ENCODE results near the gene TFAP2E. TPM values are rescaled to one million over a fixed set of nuclear protein-coding genes. Genes with fewer than 3 reads are reported as not detected.
"Not testable (repeated sequence)": the region's sequence is repeated elsewhere in the genome, so short reads cannot be mapped to it uniquely, and the experiment has no call there.

Gene TFAP2E
- total and polyA plus RNA-seq, 5 experiments from 2014 or later: 0.20 to 3.2 (median 0.59) TPM

GRCh38 chr1:35577071-35577998 is 4.2 kb downstream of the TFAP2E start:
- Mint-ChIP-seq H3K36me3 (no peaks in the 10 kb centered on the region), H3K27ac (peak overlapping the region; percentile 54 to 91 (median 84)), H3K4me1 (peaks cover 17 to 37% (median 26%) of the 10 kb centered on the region in 4 donors), H3K4me3 (peak overlapping the region; percentile 78 to 96 (median 91)), H3K9me3 (no peaks in the 10 kb centered on the region), H3K27me3 (no peaks in the 10 kb centered on the region)
- ATAC-seq: peak; percentile 86
- POLR2A ChIA-PET: interaction anchor here (0.5 to 2.9 kb wide), 9 partner anchors 9 to 309 kb away, joined by 3 to 14 read pairs (median 4); partner anchors contain the start of genes KIAA0319L, NCDN and ZMYM4
- DNase-seq: peak; percentile 31 to 79 (median 60)

GRCh38 chr1:35580949-35581388 is 7.9 kb downstream of the TFAP2E start:
- no peaks in the 10 kb centered on the region for H3K27me3 Mint-ChIP-seq
- ATAC-seq (no peak), DNase-seq (no peak)
- POLR2A ChIA-PET: interaction anchor here (0.6 to 0.7 kb wide), 2 partner anchors 109 to 471 kb away, joined by 3 read pairs; no protein-coding TSS in a partner anchor
- no peaks in the 10 kb centered on the region for H3K9me3 Mint-ChIP-seq
- H3K4me3 Mint-ChIP-seq: no peak overlapping the region
- peaks cover 0 to 3% (median 0%) of the 10 kb centered on the region in 3 donors for H3K36me3 Mint-ChIP-seq
- peaks cover 11 to 23% (median 18%) of the 10 kb centered on the region in 4 donors for H3K4me1 Mint-ChIP-seq
- H3K27ac Mint-ChIP-seq: no peak overlapping the region

- not testable (repeated sequence) for H3K9me3 Mint-ChIP-seq, ATAC-seq, H3K27ac Mint-ChIP-seq, H3K36me3 Mint-ChIP-seq, H3K27me3 Mint-ChIP-seq, DNase-seq, H3K4me3 Mint-ChIP-seq
- H3K4me1 Mint-ChIP-seq: peaks cover 7 to 16% (median 12%) of the 10 kb centered on the region in 4 donors
- POLR2A ChIA-PET: interaction anchor here (0.6 to 0.7 kb wide), 2 partner anchors 109 to 470 kb away, joined by 3 read pairs; no protein-coding TSS in a partner anchor
Measured at GRCh38 chr1:35581621-35582020, 8.5 kb downstream of the TFAP2E start.

- no peaks in the 10 kb centered on the region for H3K27me3 Mint-ChIP-seq
- POLR2A ChIA-PET: interaction anchor here (1.0 kb wide), 1 partner anchor 185 kb away, joined by 3 read pairs; the partner anchor contains the start of gene CLSPN
- H3K4me3 Mint-ChIP-seq: no peak overlapping the region
Measured at GRCh38 chr1:35585281-35585680, 12.2 kb downstream of the TFAP2E start.

GRCh38 chr1:35585805-35586204 is 12.7 kb downstream of the TFAP2E start:
- POLR2A ChIA-PET: interaction anchor here (0.7 to 1.0 kb wide), 3 partner anchors 8 to 184 kb away, joined by 3 to 4 read pairs (median 3); partner anchors contain the start of gene CLSPN
- ATAC-seq, H3K27me3 Mint-ChIP-seq, H3K4me1 Mint-ChIP-seq, H3K9me3 Mint-ChIP-seq, H3K4me3 Mint-ChIP-seq, DNase-seq, H3K36me3 Mint-ChIP-seq: not testable (repeated sequence)
- peak overlapping the region in 1 of 10 donors; percentile 22 for H3K27ac Mint-ChIP-seq

More at GRCh38 chr1:35585281-35585680, 12.2 kb downstream of the TFAP2E start:
- no peaks in the 10 kb centered on the region for H3K9me3 Mint-ChIP-seq
- ATAC-seq: no peak
- peaks cover 0 to 3% (median 0%) of the 10 kb centered on the region in 3 donors for H3K36me3 Mint-ChIP-seq
- no peak for DNase-seq
- H3K4me1 Mint-ChIP-seq: peaks cover 0 to 6% (median 0%) of the 10 kb centered on the region in 4 donors
- no peak overlapping the region for H3K27ac Mint-ChIP-seq

- no peak for ATAC-seq
- no peaks in the 10 kb centered on the region for H3K27me3 Mint-ChIP-seq
- H3K36me3 Mint-ChIP-seq: peaks cover 0 to 6% (median 5%) of the 10 kb centered on the region in 3 donors
- H3K4me1 Mint-ChIP-seq: peaks cover 0 to 9% (median 1%) of the 10 kb centered on the region in 4 donors
- H3K27ac Mint-ChIP-seq: no peak overlapping the region
- DNase-seq: no peak
- H3K9me3 Mint-ChIP-seq: no peaks in the 10 kb centered on the region
- POLR2A ChIA-PET: interaction anchor here (1.0 kb wide), 1 partner anchor 9 kb away, joined by 4 read pairs; no protein-coding TSS in a partner anchor
- H3K4me3 Mint-ChIP-seq: no peak overlapping the region
Measured at GRCh38 chr1:35586808-35587207, 13.7 kb downstream of the TFAP2E start.

- Mint-ChIP-seq H3K4me1 (peaks cover 2 to 10% (median 4%) of the 10 kb centered on the region in 4 donors), H3K36me3 (peaks cover 0 to 7% (median 5%) of the 10 kb centered on the region in 3 donors), H3K4me3 (no peak overlapping the region), H3K27ac (no peak overlapping the region), H3K9me3 (no peaks in the 10 kb centered on the region), H3K27me3 (no peaks in the 10 kb centered on the region)
- ATAC-seq (no peak), DNase-seq (no peak)
- POLR2A ChIA-PET: no interaction called here
Measured at GRCh38 chr1:35587736-35588135, 14.6 kb downstream of the TFAP2E start.

GRCh38 chr1:35588197-35588910 is 15.2 kb downstream of the TFAP2E start:
- H3K36me3 Mint-ChIP-seq: peaks cover 0 to 5% (median 5%) of the 10 kb centered on the region in 3 donors
- H3K4me1 Mint-ChIP-seq: peaks cover 6 to 12% (median 9%) of the 10 kb centered on the region in 4 donors
- DNase-seq (no peak), ATAC-seq (no peak)
- no peaks in the 10 kb centered on the region for H3K27me3 Mint-ChIP-seq
- no peak overlapping the region for H3K4me3 Mint-ChIP-seq
- POLR2A ChIA-PET: no interaction called here
- no peaks in the 10 kb centered on the region for H3K9me3 Mint-ChIP-seq
- H3K27ac Mint-ChIP-seq: peak overlapping the region in 1 of 10 donors; percentile 8

GRCh38 chr1:35589516-35590427 is 16.7 kb downstream of the TFAP2E start:
- POLR2A ChIA-PET: interaction anchor here (0.5 kb wide), 1 partner anchor 127 kb away, joined by 3 read pairs; no protein-coding TSS in a partner anchor
- Mint-ChIP-seq H3K27ac (peak overlapping the region in 4 of 10 donors; percentile 9 to 90 (median 47)), H3K4me3 (no peak overlapping the region), H3K4me1 (peaks cover 6 to 13% (median 10%) of the 10 kb centered on the region in 4 donors), H3K27me3 (no peaks in the 10 kb centered on the region), H3K9me3 (no peaks in the 10 kb centered on the region), H3K36me3 (peaks cover 0 to 5% (median 5%) of the 10 kb centered on the region in 3 donors)
- ATAC-seq (no peak), DNase-seq (no peak)

GRCh38 chr1:35590476-35591040 is 17.4 kb downstream of the TFAP2E start:
- Mint-ChIP-seq H3K4me3 (no peak overlapping the region), H3K27me3 (no peaks in the 10 kb centered on the region), H3K9me3 (no peaks in the 10 kb centered on the region), H3K36me3 (peaks cover 0 to 5% (median 5%) of the 10 kb centered on the region in 3 donors), H3K4me1 (peaks cover 6 to 13% (median 10%) of the 10 kb centered on the region in 4 donors), H3K27ac (no peak overlapping the region)
- ATAC-seq: no peak
- DNase-seq: no peak
- POLR2A ChIA-PET: no interaction called here

- H3K9me3 Mint-ChIP-seq: no peaks in the 10 kb centered on the region
- H3K4me1 Mint-ChIP-seq: peaks cover 6 to 13% (median 10%) of the 10 kb centered on the region in 4 donors
- peaks cover 0 to 5% (median 5%) of the 10 kb centered on the region in 3 donors for H3K36me3 Mint-ChIP-seq
- DNase-seq (no peak), ATAC-seq (no peak)
- no peaks in the 10 kb centered on the region for H3K27me3 Mint-ChIP-seq
- peak overlapping the region in 3 of 10 donors; percentile 52 to 81 (median 77) for H3K27ac Mint-ChIP-seq
- H3K4me3 Mint-ChIP-seq: peak overlapping the region in 1 of 10 donors; percentile 12
- POLR2A ChIA-PET: no interaction called here
Measured at GRCh38 chr1:35591211-35591610, 18.1 kb downstream of the TFAP2E start.

Data from naive thymus-derived CD8-positive, alpha-beta T cell (primary cell).